Progenitor cell of endocrine pancreas (in vitro differentiated cells): ENCODE data around the gene NFIL3. TPM values are rescaled to one million over a fixed set of nuclear protein-coding genes. Genes with fewer than 3 reads are reported as not detected.

Experiments used
- DNase-seq: peaks from one replicate; pipeline ENCODE4 v3.0.0; 2021; ENCODE audit warnings: low spot score; ENCODE audit not compliant: unreplicated experiment
- H3K27ac Mint-ChIP-seq: 2 replicates; pipeline ENCODE4 v1.8.0; 2021; ENCODE audit warnings: mild to moderate bottlenecking, moderate library complexity, mixed read lengths
- H3K27me3 Mint-ChIP-seq: 2 replicates; pipeline ENCODE4 v1.8.0; 2021; ENCODE audit warnings: mixed read lengths
- H3K36me3 Mint-ChIP-seq: 2 replicates; pipeline ENCODE4 v1.8.0; 2022; ENCODE audit warnings: mixed read lengths; ENCODE audit not compliant: insufficient read depth
- H3K4me1 Mint-ChIP-seq: 2 replicates; pipeline ENCODE4 v1.8.0; 2021; ENCODE audit warnings: low read depth, mixed read lengths
- H3K4me3 Mint-ChIP-seq: 2 replicates; pipeline ENCODE4 v1.8.0; 2021; ENCODE audit warnings: low read depth, mild to moderate bottlenecking, moderate library complexity, mixed read lengths
- H3K9me3 Mint-ChIP-seq: 2 replicates; pipeline ENCODE4 v1.8.0; 2021; ENCODE audit warnings: low read depth, mixed read lengths
- total RNA-seq: library from RNA; stranded (reverse); gene quantifications from 2 replicates; pipeline ENCODE4 v1.2.1, GENCODE V29; 2021
- TF ChIP-seq, protein P1 (sequence below): fragments of 200-600 bp; sonication (generic); IDR thresholded peaks from one replicate; pipeline ENCODE4 v1.5.0; 2021; ENCODE audit warnings: antibody characterized with exemption, mild to moderate bottlenecking; ENCODE audit not compliant: unreplicated experiment

The NFIL3 gene
- total RNA-seq, 1 donor from 2014 or later, result 22.0 TPM

DNA sequence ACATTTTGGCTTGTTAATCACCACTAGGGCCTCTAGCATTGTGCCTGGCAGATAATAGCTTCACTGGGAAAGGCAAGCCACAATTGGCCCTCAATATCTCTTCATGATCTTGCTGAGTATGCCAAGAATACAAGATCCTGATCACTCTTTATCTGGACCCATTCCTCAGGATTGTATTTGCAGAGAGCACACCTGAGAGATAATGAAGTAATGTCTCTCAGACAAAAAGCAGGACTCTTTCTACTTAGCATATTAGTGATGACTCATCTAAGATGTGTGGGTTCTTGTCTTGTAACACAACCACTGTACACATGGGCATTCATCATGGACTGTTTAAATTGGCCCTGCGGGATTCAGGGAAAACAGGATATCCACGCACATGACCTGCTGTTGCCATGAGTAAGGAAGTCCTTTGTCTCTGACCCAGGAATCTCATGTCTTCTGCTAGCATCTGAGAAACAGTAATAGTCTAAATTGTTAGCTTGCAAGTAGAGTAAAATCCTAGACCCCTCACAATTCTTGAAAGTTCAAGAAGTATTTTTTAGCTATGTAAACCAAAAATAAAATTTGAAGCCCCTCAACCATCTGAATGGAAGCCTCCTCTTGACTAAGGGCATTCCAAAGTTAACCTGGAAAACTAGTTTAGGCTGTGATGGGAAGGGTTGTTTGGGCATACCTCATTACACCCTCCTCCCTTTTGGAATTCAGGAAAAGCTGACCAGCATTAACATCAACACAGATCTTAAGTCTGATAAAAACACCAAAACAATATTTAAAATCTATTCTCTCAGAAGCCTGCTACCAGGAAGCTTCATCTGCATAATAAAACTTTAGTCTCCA, 28.0 kb upstream of the NFIL3 start:
- H3K4me1 Mint-ChIP-seq, result no peaks in the 10 kb centered on the region
- TF ChIP-seq, protein P1, sequence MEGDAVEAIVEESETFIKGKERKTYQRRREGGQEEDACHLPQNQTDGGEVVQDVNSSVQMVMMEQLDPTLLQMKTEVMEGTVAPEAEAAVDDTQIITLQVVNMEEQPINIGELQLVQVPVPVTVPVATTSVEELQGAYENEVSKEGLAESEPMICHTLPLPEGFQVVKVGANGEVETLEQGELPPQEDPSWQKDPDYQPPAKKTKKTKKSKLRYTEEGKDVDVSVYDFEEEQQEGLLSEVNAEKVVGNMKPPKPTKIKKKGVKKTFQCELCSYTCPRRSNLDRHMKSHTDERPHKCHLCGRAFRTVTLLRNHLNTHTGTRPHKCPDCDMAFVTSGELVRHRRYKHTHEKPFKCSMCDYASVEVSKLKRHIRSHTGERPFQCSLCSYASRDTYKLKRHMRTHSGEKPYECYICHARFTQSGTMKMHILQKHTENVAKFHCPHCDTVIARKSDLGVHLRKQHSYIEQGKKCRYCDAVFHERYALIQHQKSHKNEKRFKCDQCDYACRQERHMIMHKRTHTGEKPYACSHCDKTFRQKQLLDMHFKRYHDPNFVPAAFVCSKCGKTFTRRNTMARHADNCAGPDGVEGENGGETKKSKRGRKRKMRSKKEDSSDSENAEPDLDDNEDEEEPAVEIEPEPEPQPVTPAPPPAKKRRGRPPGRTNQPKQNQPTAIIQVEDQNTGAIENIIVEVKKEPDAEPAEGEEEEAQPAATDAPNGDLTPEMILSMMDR, result no peak

DNA sequence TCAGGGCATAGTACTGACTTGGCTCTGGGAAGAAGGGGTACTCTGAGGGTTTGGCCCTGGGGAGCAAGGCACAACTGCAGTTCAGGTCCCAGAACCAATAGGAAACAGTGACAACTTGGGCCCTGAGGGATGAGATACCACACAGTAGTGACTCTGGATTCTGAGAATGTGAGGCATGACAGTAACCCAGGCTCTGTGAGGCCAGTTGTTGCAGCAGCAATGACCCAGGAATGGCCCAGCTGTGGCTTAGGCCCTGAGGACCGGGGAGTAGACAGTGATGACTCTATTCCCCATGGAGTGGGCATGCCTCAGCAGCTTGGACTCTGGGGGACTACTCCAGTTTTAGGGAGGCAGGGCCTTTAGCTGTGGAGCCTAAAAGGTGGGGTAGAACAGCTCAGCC, 21.5 kb upstream of the NFIL3 start:
- DNase-seq, result no peak
- Mint-ChIP-seq H3K27me3 (no peaks in the 10 kb centered on the region), H3K27ac (no peak overlapping the region), H3K36me3 (no peaks in the 10 kb centered on the region), H3K4me1 (no peaks in the 10 kb centered on the region), H3K4me3 (no peak overlapping the region), H3K9me3 (peaks cover 8% of the 10 kb centered on the region)
- TF ChIP-seq, protein P1, result no peak

More for the DNA sequence above, 28.0 kb upstream of the NFIL3 start:
- Mint-ChIP-seq H3K27ac (no peak overlapping the region), H3K36me3 (no peaks in the 10 kb centered on the region), H3K9me3 (peaks cover 8% of the 10 kb centered on the region), H3K27me3 (no peaks in the 10 kb centered on the region), H3K4me3 (no peak overlapping the region)
- no peak for DNase-seq

DNA sequence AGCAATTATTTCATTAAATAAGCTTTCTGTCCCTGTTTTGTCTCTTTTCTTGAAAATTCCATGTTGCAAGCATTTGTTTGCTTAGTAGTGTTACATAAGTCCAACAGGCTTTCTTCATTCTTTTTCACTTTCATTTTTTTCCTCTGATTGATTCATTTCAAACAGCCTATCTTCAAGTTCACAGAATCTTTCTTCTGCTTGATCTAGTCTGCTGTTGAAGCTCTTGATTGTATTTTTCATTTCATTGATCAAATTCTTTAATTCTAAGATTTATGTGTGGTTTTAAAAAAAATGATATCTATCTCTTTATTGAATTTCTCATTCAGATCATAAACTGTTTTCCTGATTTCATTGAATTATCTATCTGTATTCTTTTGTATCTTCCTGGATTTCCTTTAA, 20.4 kb upstream of the NFIL3 start:
- H3K4me3 Mint-ChIP-seq, result no peak overlapping the region
- H3K9me3 Mint-ChIP-seq, result peaks cover 8% of the 10 kb centered on the region
- peaks cover 3% of the 10 kb centered on the region for H3K27me3 Mint-ChIP-seq
- H3K36me3 Mint-ChIP-seq, result no peaks in the 10 kb centered on the region
- DNase-seq, result no peak
- H3K4me1 Mint-ChIP-seq, result no peaks in the 10 kb centered on the region
- TF ChIP-seq, protein P1, result no peak
- no peak overlapping the region for H3K27ac Mint-ChIP-seq

DNA sequence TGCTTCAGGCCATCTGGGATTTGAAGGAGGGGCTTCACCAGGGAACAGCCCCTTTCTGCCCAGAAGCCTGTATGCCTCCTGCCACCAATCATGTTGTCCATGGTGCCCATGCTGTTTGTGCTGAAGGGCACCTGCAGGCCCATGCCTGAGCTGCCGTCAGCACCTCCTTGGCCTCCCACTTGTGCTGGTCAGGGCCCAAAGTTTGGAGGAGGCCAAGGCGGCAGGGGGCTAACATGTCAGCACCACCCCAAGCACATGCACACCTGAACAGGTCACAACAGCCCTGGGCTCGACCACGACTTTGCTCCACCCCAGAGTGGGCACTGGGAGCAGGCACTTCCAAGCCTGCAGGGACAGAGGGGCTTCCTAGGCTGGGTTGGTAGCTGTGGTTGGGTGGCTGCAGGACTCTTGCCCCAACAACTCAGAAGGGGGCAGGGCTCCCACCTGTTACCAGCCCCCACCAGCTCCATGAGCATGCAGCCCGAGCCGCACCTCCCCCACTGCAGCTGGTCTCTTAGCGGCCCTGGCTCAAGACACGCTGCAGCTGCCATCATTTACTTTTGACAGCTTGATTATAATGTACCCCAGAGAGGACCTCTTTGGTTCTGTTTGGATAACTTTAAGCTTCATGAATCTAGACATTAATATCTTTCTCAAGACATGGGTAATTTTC, 19.8 kb upstream of the NFIL3 start:
- Mint-ChIP-seq H3K4me1 (no peaks in the 10 kb centered on the region), H3K4me3 (no peak overlapping the region), H3K27ac (no peak overlapping the region), H3K9me3 (peaks cover 8% of the 10 kb centered on the region), H3K27me3 (peaks cover 3% of the 10 kb centered on the region), H3K36me3 (no peaks in the 10 kb centered on the region)
- TF ChIP-seq, protein P1, result no peak
- no peak for DNase-seq

DNA sequence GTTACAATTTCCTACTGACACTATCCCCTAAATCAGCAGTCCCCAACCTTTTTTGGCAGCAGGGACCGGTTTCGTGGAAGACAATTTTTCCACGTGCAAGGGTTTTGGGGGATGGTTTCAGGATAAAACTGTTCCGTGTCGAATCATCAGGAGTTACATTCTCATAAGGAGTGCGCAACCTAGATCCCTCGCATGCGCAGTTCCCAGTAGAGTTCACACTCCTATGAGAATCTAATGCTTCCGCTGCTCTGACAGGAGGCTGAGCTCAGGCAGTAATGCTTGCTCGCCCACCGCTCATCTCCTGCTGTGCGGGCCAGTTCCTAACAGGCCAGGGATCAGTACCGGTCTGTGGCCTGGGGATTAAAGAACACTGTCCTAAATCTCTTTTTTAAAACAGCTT, 13.2 kb upstream of the NFIL3 start:
- Mint-ChIP-seq H3K4me3 (no peak overlapping the region), H3K27me3 (peaks cover 5% of the 10 kb centered on the region), H3K27ac (no peak overlapping the region), H3K36me3 (no peaks in the 10 kb centered on the region), H3K4me1 (no peaks in the 10 kb centered on the region), H3K9me3 (no peaks in the 10 kb centered on the region)
- no peak for DNase-seq
- TF ChIP-seq, protein P1, result no peak
